H1 (cell line): ENCODE data around the gene EVI2B. TPM values are rescaled to one million over a fixed set of nuclear protein-coding genes. Genes with fewer than 3 reads are reported as not detected.

Experiments
- BCL11A ChIP-seq, 2 experiments: IDR thresholded peaks; one replicate each; pipeline ENCODE4 v1.6.1; 2011; ENCODE audit warnings: low read depth in 2 of 2, low read length in 2 of 2, mild to moderate bottlenecking in 2 of 2
- CBX8 ChIP-seq: fragments of 300-800, 300-1000 bp; sonication (generic); IDR thresholded peaks from 2 replicates; pipeline ENCODE4 v1.7.1; 2016; ENCODE audit warnings: low read depth, low read length, borderline replicate concordance
- CTCF ChIP-seq, 3 experiments: IDR thresholded peaks; 1 replicate in 2 of 3; 2 replicates in 1 of 3; pipeline versions ENCODE4 v1.5.1 to v1.6.1; 2011; ENCODE audit warnings: low read length in 3 of 3, mild to moderate bottlenecking in 3 of 3, inconsistent platforms in 2 of 3, low read depth in 1 of 3, moderate library complexity in 1 of 3; ENCODE audit not compliant: insufficient read depth in 1 of 3; ENCODE audit errors: control extremely low read depth in 1 of 3
- E2F6 ChIP-seq: IDR thresholded peaks from 2 replicates; pipeline ENCODE4 v1.6.1; 2012; ENCODE audit warnings: inconsistent platforms
- EZH2 ChIP-seq: fragments of 200-600 bp; sonication (generic); IDR thresholded peaks from 2 replicates; pipeline ENCODE4 v1.7.1; 2012; ENCODE audit warnings: low read depth, mild to moderate bottlenecking, moderate library complexity, low read length, inconsistent platforms; ENCODE audit not compliant: severe bottlenecking
- POLR2AphosphoS5 ChIP-seq: IDR thresholded peaks from 2 replicates; pipeline ENCODE4 v1.6.1; 2011; ENCODE audit warnings: low read depth, low read length
- POU5F1 ChIP-seq: IDR thresholded peaks from 2 replicates; pipeline ENCODE4 v1.6.1; 2011; ENCODE audit warnings: low read depth, mild to moderate bottlenecking, low read length, moderate library complexity
- RFX5 ChIP-seq: IDR thresholded peaks from 2 replicates; pipeline ENCODE4 v1.6.1; 2011; ENCODE audit warnings: low read depth, low read length, improper control_type of control experiment, borderline replicate concordance
- TAF7 ChIP-seq: optimal IDR thresholded peaks from 2 replicates; pipeline ENCODE3; 2011; ENCODE audit warnings: low read depth, mild to moderate bottlenecking, inconsistent platforms, low read length, moderate library complexity, borderline replicate concordance
- polyA plus RNA-seq, 7 experiments: library from polyadenylated mRNA; depleted of rRNA in 3 of 7; stranded (reverse) in 5 of 7; unstranded in 2 of 7; fragments of >200 nt in 5 of 7; fragments of 200-250 nt in 2 of 7; gene quantifications; 1 replicate in 5 of 7; 2 replicates in 1 of 7; 4 replicates in 1 of 7; pipeline versions ENCODE4 v1.2.1 to v1.2.3, GENCODE V29; 2011 to 2013; ENCODE audit warnings: missing spikeins in 2 of 7, mixed read lengths in 2 of 7
- total RNA-seq: library from RNA; stranded (reverse); fragmentation: NEBNext Ultra II Directional; extraction: Animal tissue kit (Norgen Biotek cat#: 25700); gene quantifications from 2 replicates; pipeline ENCODE4 v1.2.1, GENCODE V29; 2021

The EVI2B gene
- total and polyA plus RNA-seq, 2 of the 8 experiments (the other 6 are each of a cell fraction or from before 2014, with no cell fraction given), result not detected

GRCh38 chr17:31311526-31311925, 2.3 kb downstream of the EVI2B start (continued):
- no peak for TF ChIP-seq POLR2AphosphoS5
- no peak for TF ChIP-seq EZH2
- no peak for TF ChIP-seq POU5F1
- TF ChIP-seq BCL11A (IDR thresholded peaks at IDR 0.05; ENCODE audit: low read depth in 2 of 2, low read length in 2 of 2), result no peak
- TF ChIP-seq RFX5, result no peak
- no peak for TF ChIP-seq CTCF (IDR thresholded peaks at IDR 0.05; ENCODE audit: control extremely low read depth in 1 of 3, insufficient read depth in 1 of 3, low read depth in 1 of 3, low read length in 3 of 3)
- TF ChIP-seq E2F6, result no peak
- TF ChIP-seq TAF7, result no peak
- TF ChIP-seq CBX8, result no peak
